Heart left ventricle (tissue), 16 donors: ENCODE measurements around the gene MROH8. TPM values are rescaled to one million over a fixed set of nuclear protein-coding genes. Genes with fewer than 3 reads are reported as not detected.

Source experiments
- ATAC-seq, 4 donors: fragments of 200-7000 bp; cut with Tn5 transposase; one replicate each; pipeline ENCODE4 v1.9.1; 2020 to 2022; ENCODE audit warnings: moderate library complexity in 4 of 4, mild to moderate bottlenecking in 3 of 4, moderate number of reproducible peaks in 1 of 4
- DNase-seq, 5 donors: peaks; one replicate each; pipeline ENCODE4 v3.0.0-alpha.2; 2020
- H3K27ac ChIP-seq, 12 donors: fragments of 200-600 bp; sonication (generic) in 4 of 12; one replicate each; pipeline versions ENCODE4 v1.5.0 to v1.8.0; 2016 to 2022; ENCODE audit warnings: mild to moderate bottlenecking in 2 of 12
- H3K27me3 ChIP-seq, 9 donors: fragments of 200-600 bp; sonication (generic) in 2 of 9; one replicate each; pipeline versions ENCODE4 v1.5.1 to v1.8.0; 2016 to 2022; ENCODE audit warnings: mild to moderate bottlenecking in 3 of 9
- H3K36me3 ChIP-seq, 9 donors: fragments of 200-600 bp; sonication (generic) in 2 of 9; one replicate each; pipeline versions ENCODE4 v1.5.0 to v1.8.0; 2018 to 2022; ENCODE audit warnings: mild to moderate bottlenecking in 2 of 9
- H3K4me1 ChIP-seq, 12 donors: fragments of 200-600 bp; sonication (generic) in 4 of 12; one replicate each; pipeline versions ENCODE4 v1.5.0 to v1.8.0; 2016 to 2022; ENCODE audit warnings: mild to moderate bottlenecking in 3 of 12
- H3K4me3 ChIP-seq, 12 donors: fragments of 200-600 bp; sonication (generic) in 4 of 12; one replicate each; pipeline versions ENCODE4 v1.5.0 to v1.8.0; 2017 to 2022; ENCODE audit warnings: mild to moderate bottlenecking in 9 of 12, moderate library complexity in 4 of 12
- H3K9me3 ChIP-seq, 12 donors: fragments of 200-600 bp; sonication (generic) in 4 of 12; one replicate each; pipeline versions ENCODE4 v1.5.0 to v1.8.0; 2016 to 2022; ENCODE audit warnings: mild to moderate bottlenecking in 1 of 12
- POLR2A ChIP-seq, 2 donors: fragments of 450-650 bp; IDR thresholded peaks; one replicate each; pipeline ENCODE4 v1.6.1; 2017; ENCODE audit warnings: antibody characterized with exemption in 2 of 2, mild to moderate bottlenecking in 2 of 2, moderate library complexity in 2 of 2
- WGBS, 4 donors: extraction: QIAGEN DNeasy Blood & Tissue Kit in 2 of 4; methylation state at CpG; one replicate each; pipeline versions ENCODE4 v1.1.5 to v1.1.7; 2013 to 2018; 5-methylcytosine and 5-hydroxymethylcytosine counted together
- intact Hi-C, 10 donors: fragments of 100-400 bp; cut with DNase I; formaldehyde crosslinking; loops; one replicate each; pipeline versions ENCODE4 v1.11.1 to v1.14.2; 2022
- polyA plus RNA-seq, 2 donors: library from polyadenylated mRNA; stranded (reverse); fragments of 200-250 nt; gene quantifications; one replicate each; pipeline ENCODE4 v1.2.3, GENCODE V29; 2013
- total RNA-seq, 9 donors: library from RNA; depleted of rRNA in 2 of 9; stranded (reverse); fragments of >200 nt in 2 of 9; fragmentation: NEBNext Ultra II Directional in 3 of 9; extraction: Animal tissue kit (Norgen Biotek cat#: 25700) in 3 of 9; gene quantifications; one replicate each; pipeline versions ENCODE4 v1.1.0 to v1.2.4, GENCODE V29; 2016 to 2023
- TF ChIP-seq, protein P1 (sequence below), 12 donors: fragments of 200-600 bp; sonication (generic) in 4 of 12; IDR thresholded peaks; one replicate each; pipeline versions ENCODE4 v1.5.0 to v1.8.0; 2018 to 2022; ENCODE audit warnings: antibody characterized with exemption in 12 of 12, mild to moderate bottlenecking in 5 of 12
- donor health status: ischemic (EF 13 %, LVEDD 7.1; RV severe dilation, severe dysfunction).
- donor health status: healthy with polysubstance abuse.
- donor health status: DM: no; HTN: yes; CAD: no.
- donor health status: DM: no; HTN: no; CAD: no.
- donor health status: ischemic (EF 25% LVEDD 6.9; RV normal size, moderate dysfunction).
- donor health status: ischemic (EF 25% LVEDD 5.7; RV mildly dilated, moderate dysfunction).
- donor health status: healthy.
- donor health status: DM: yes; HTN: yes; CAD: no.
- donor health status: ischemic (EF 35%, LVEDD 5.7; RV mildly dilated, moderate dysfunction).
- donor health status: nonischemic (EF 11% LVEDD 7.7; RV severe dilation, severe dysfunction).
- donor health status: DM: yes; HTN: yes; CAD: no.
- donor health status: PGD.
- donor health status: ischemic (EF 29% LVEDD 5.4; RV normal size, mild dysfunction).
- donor health status: nonischemic (EF 23%, LVEDD 6.1; RV moderate dilation, normal function).

The MROH8 gene
- total and polyA plus RNA-seq, 11 donors = 1.4 to 8.1 (median 5.2) TPM

DNA sequence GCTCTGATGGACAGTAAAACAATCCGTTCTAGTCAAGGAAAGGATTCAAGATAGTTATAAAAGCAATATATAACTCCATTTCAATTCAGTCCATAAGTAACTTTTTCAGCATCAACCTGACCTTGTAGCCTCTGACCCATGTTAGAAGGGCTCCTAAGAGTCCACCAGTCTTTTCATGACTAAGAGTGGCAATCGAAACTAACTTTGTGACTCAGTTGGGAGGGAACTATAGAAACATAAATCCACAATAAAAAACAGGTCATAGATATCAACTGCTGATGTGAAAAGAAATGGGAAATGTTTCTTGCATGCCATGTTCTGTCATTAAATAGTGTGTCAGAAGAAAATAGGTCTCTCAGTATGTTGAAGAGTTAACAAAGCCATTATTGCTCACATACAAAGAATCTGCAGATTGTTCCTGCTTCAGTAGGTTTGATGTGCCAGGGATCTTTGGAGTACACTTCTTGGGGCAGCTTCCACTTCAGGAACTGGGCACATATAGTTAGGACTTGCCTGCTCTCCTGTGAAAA lies 67.4 kb downstream of the MROH8 start:
- Histone ChIP-seq H3K27ac (no peak overlapping the region), H3K9me3 (no peaks in the 10 kb centered on the region), H3K4me1 (no peaks in the 10 kb centered on the region), H3K36me3 (no peaks in the 10 kb centered on the region), H3K4me3 (no peak overlapping the region), H3K27me3 (no peaks in the 10 kb centered on the region)
- TF ChIP-seq, protein P1, sequence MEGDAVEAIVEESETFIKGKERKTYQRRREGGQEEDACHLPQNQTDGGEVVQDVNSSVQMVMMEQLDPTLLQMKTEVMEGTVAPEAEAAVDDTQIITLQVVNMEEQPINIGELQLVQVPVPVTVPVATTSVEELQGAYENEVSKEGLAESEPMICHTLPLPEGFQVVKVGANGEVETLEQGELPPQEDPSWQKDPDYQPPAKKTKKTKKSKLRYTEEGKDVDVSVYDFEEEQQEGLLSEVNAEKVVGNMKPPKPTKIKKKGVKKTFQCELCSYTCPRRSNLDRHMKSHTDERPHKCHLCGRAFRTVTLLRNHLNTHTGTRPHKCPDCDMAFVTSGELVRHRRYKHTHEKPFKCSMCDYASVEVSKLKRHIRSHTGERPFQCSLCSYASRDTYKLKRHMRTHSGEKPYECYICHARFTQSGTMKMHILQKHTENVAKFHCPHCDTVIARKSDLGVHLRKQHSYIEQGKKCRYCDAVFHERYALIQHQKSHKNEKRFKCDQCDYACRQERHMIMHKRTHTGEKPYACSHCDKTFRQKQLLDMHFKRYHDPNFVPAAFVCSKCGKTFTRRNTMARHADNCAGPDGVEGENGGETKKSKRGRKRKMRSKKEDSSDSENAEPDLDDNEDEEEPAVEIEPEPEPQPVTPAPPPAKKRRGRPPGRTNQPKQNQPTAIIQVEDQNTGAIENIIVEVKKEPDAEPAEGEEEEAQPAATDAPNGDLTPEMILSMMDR (IDR thresholded peaks at IDR 0.05) = no peak
- TF ChIP-seq POLR2A (IDR thresholded peaks at IDR 0.05) = no peak
- DNase-seq (no peak), ATAC-seq (no peak)
- intact Hi-C loops = no loop called here
- 84 to 96% (median 93%) methylated on average over 2 of the region's 2 CpGs for WGBS, 4 donors

DNA sequence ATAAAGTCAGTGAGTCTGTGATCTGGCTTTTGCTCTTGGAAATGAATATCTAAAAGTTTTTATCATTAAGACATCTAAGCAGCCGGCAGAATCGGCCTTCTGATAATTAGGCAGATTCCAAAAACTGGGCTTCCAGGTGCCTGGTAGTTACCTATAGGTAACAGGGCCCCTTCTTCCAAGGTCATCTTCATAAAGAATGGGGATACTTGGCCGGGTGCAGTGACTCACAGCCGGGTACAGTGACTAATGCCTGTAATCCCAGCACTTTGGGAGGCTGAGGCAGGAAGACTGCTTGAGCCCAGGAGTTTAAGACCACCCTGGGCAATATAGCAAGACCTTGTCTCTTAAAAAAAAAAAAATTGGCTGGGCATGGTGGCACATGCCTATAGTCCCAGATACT lies 70.7 kb downstream of the MROH8 start:
- DNase-seq (no peak), ATAC-seq (no peak)
- no peak overlapping the region for H3K27ac ChIP-seq
- H3K4me3 ChIP-seq = no peak overlapping the region
- no peaks in the 10 kb centered on the region for H3K4me1 ChIP-seq
- H3K27me3 ChIP-seq = no peaks in the 10 kb centered on the region
- TF ChIP-seq POLR2A (IDR thresholded peaks at IDR 0.05) = no peak
- TF ChIP-seq, protein P1 (IDR thresholded peaks at IDR 0.05) = no peak
- no peaks in the 10 kb centered on the region for H3K9me3 ChIP-seq
- no peaks in the 10 kb centered on the region for H3K36me3 ChIP-seq
- 84 to 96% (median 91%) methylated on average over 4 of the region's 4 CpGs for WGBS, 4 donors
- intact Hi-C loops = no loop called here

DNA sequence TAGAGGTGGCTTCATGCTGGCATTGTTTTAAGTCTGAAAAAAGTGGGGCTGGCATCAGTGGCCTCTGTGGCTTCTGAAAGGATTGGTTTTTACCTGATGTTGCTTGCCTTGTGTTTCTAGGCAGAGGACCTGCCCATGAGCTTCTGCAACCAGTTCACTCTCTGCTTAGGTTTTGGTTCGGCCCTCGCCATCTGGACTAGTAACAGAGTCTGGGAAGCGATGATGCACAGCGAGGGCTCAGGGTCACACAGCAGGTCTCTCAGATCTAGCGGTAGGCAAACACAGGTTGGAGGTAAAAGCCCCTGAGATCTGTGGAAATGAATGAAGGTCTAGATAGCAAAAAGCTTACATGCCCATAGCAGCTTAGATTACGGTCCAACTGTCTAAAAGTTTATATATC lies 76.8 kb downstream of the MROH8 start:
- TF ChIP-seq POLR2A (IDR thresholded peaks at IDR 0.05) = no peak
- TF ChIP-seq, protein P1 (IDR thresholded peaks at IDR 0.05) = no peak
- Histone ChIP-seq H3K9me3 (no peaks in the 10 kb centered on the region), H3K4me1 (no peaks in the 10 kb centered on the region), H3K27me3 (no peaks in the 10 kb centered on the region), H3K4me3 (no peak overlapping the region), H3K27ac (no peak overlapping the region), H3K36me3 (no peaks in the 10 kb centered on the region)
- DNase-seq (no peak), ATAC-seq (no peak)
- 88 to 92% (median 92%) methylated on average over 6 of the region's 6 CpGs for WGBS, 4 donors
- intact Hi-C loops = no loop called here

DNA sequence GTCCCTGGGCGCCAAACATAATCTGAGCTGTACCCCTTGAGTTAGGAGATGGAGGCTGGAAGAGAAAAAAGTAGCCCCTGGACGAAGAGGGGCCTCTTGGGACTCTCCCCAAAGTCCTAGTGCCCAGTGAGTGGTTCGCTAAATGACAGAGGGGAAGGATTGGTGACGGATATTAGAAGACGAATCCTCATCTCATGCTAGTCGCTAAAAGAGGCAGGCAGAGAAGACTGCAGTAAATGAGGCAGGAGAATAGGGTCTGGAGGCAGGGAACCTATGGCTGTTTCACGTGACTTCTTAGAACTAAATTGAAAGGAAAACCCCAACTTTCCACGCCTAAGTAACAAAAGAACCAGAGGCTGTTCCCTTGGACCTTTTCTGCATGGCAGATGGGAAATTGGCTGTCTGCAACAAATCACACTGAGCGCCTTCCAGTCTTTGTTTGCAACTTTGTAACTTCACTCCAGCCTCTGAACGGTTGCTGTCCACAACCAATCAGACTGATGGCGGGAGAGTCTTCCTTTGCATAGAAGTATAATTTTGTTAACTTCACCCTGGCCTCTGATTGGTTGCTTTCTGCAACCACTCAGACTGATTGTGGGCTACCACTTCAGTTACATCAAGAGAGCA lies 82.8 kb downstream of the MROH8 start:
- Histone ChIP-seq H3K36me3 (peaks cover 0 to 10% (median 0%) of the 10 kb centered on the region in 9 donors), H3K4me3 (peak overlapping the region in 11 of 12 donors; percentile 70 to 97 (median 80)), H3K27ac (peak overlapping the region in 7 of 12 donors; percentile 48 to 85 (median 66)), H3K9me3 (no peaks in the 10 kb centered on the region), H3K4me1 (peaks cover 0 to 21% (median 9%) of the 10 kb centered on the region in 12 donors), H3K27me3 (no peaks in the 10 kb centered on the region)
- intact Hi-C loops = no loop called here
- no peak for DNase-seq
- TF ChIP-seq, protein P1 (IDR thresholded peaks at IDR 0.05) = no peak
- no peak for TF ChIP-seq POLR2A (IDR thresholded peaks at IDR 0.05)
- WGBS, 4 donors = 66 to 74% (median 70%) methylated on average over 11 of the region's 11 CpGs
- no peak for ATAC-seq
